HG02623 (cell line): ENCODE measurements around the gene SLC22A12.
"Not testable (repeated sequence)": the region's sequence is repeated elsewhere in the genome, so short reads cannot be mapped to it uniquely, and the experiment has no call there.

Experiments used
- ATAC-seq: cut with Tn5 transposase; IDR thresholded peaks from one replicate; pipeline ENCODE4 v1.9.1; 2021; ENCODE audit warnings: moderate library complexity; ENCODE audit not compliant: unreplicated experiment

SLC22A12 gene

GRCh38 chr11:64590763-64591221 lies at the start of gene SLC22A12:
TSS of gene SLC22A12 (plus strand) at chr11:64591220. CDS start at chr11:64591557, 337 bp downstream.
- ATAC-seq, result no peak

- ATAC-seq, result no peak
These were observed 48.6 kb upstream of the SLC22A12 start for GRCh38 chr11:64542172-64543125.

- ATAC-seq, result no peak
These were observed 47.2 kb upstream of the SLC22A12 start for GRCh38 chr11:64543818-64544217.

- no peak for ATAC-seq
These were observed 46.3 kb upstream of the SLC22A12 start for GRCh38 chr11:64544616-64545296.

- ATAC-seq, result no peak
These were observed 45.4 kb upstream of the SLC22A12 start for GRCh38 chr11:64545619-64546018.

GRCh38 chr11:64546176-64546575 lies 44.8 kb upstream of the SLC22A12 start:
- ATAC-seq, result no peak

- ATAC-seq, result no peak
These were observed 44.4 kb upstream of the SLC22A12 start for GRCh38 chr11:64546600-64546999.

- ATAC-seq, result no peak
These were observed 41.1 kb upstream of the SLC22A12 start for GRCh38 chr11:64549969-64550368.

- ATAC-seq, result no peak
These were observed 37.3 kb upstream of the SLC22A12 start for GRCh38 chr11:64553554-64554201.

GRCh38 chr11:64556044-64556720 lies 34.8 kb upstream of the SLC22A12 start:
- ATAC-seq, result no peak

- no peak for ATAC-seq
These were observed 34.2 kb upstream of the SLC22A12 start for GRCh38 chr11:64556721-64557250.

- ATAC-seq, result no peak
These were observed 32.8 kb upstream of the SLC22A12 start for GRCh38 chr11:64558065-64558745.

GRCh38 chr11:64558869-64559268 lies 32.2 kb upstream of the SLC22A12 start:
- ATAC-seq, result no peak

GRCh38 chr11:64559351-64560138 lies 31.5 kb upstream of the SLC22A12 start:
- no peak for ATAC-seq

GRCh38 chr11:64560139-64560771 lies 30.8 kb upstream of the SLC22A12 start:
- no peak for ATAC-seq

- ATAC-seq, result no peak
These were observed 30.1 kb upstream of the SLC22A12 start for GRCh38 chr11:64560941-64561340.

- ATAC-seq, result not testable (repeated sequence)
These were observed 29.6 kb upstream of the SLC22A12 start for GRCh38 chr11:64561429-64561828.

GRCh38 chr11:64561984-64562722 lies 28.9 kb upstream of the SLC22A12 start:
- ATAC-seq, result no peak
